NCI-H345 treated with DMSO at 0.1 percent for 48 hours (cell line): ENCODE measurements around the gene LMO2.
A peak's percentile ranks its signal among the peaks of the same experiment; 100 is the strongest.
"Not testable (repeated sequence)": the region's sequence is repeated elsewhere in the genome, so short reads cannot be mapped to it uniquely, and the experiment has no call there.

Source experiments
- DNase-seq: peaks from one replicate; lab custom pipeline; 2025; ENCODE audit not compliant: unreplicated experiment; lab: John Stamatoyannopoulos, UW

The LMO2 gene

GRCh38 chr11:33891714-33892327 lies at the start of gene LMO2:
Gene LMO2, minus strand, starts transcription at chr11:33892076. Its CDS starts 22,360 bp downstream, at chr11:33869716.
- DNase-seq: peak; percentile 88

- DNase-seq: no peak
Measured at GRCh38 chr11:33940538-33940815, 48.6 kb upstream of the LMO2 start.

GRCh38 chr11:33936725-33937604 lies 45.1 kb upstream of the LMO2 start:
- peak; percentile 26 for DNase-seq

DNA sequence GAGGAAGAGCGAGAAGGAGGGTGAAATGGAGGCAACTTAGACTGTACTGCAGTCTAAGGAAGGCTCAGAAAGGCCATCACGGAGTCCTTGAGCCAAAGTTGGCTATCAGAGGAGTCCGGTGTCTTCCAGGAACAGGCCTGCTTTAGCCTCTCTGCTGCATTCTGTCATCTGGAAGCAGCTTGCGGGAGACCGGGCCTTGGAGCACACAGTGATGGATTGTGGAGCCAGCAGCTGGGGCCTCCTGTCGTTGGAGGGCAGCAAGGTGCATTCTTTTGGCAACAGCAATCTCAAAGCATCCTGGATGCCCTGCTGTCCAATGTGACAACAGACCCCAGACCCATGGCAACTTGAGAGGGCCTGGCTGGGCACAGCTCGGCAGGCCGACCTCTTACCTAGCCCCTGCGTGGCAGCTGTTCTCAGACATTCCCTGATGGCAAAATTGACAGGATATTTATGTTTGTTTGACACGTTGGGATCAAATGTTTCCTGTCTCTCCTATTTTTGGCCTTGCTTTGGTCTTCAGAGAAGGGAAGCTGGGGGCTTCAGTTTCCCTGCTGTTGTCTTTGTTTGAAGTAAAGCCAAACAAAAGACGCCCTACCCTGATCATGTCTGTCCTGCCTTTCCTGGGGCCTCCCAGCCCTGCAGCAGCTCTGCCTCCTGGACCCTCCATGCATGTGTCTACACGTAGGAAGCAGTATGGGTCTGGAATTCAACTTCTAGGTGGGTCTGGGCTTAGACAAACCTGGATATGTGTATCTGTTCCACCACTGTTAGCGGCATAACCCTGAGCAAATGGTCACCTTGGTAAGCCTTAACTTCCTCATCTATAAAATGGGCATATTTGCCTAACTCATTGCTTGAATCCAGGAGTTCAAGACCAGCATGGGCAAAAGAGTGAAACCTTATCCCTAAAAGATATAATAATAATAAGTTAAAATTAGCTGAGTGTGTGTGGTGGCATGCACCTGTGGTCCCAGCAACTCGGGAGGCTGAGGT lies 43.9 kb upstream of the LMO2 start:
- no peak for DNase-seq

- DNase-seq: no peak
Measured at GRCh38 chr11:33935005-33935404, 43.1 kb upstream of the LMO2 start.

GRCh38 chr11:33934450-33934849 lies 42.6 kb upstream of the LMO2 start:
- no peak for DNase-seq

- no peak for DNase-seq
Measured at GRCh38 chr11:33933602-33934001, 41.7 kb upstream of the LMO2 start.

DNA sequence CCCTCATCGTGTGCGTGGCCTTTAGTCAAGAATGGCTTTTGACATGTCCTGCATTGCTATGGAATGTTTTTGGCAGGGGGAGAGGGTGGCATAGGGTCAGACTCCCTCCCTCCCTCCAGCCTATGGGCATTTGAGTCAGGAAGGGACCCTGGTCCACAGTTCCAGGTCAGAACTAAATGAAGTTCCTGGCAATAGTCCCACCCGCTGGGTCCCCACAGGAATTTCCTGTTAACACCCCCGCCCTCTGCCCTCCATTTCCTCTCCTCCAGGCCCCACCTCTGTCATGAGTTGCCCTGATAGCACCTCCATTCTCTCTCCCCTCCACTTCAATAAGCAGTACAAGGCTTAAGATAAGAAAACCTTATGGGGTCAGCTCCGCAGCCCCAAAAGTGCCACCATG lies 40.8 kb upstream of the LMO2 start:
- DNase-seq: no peak

DNA sequence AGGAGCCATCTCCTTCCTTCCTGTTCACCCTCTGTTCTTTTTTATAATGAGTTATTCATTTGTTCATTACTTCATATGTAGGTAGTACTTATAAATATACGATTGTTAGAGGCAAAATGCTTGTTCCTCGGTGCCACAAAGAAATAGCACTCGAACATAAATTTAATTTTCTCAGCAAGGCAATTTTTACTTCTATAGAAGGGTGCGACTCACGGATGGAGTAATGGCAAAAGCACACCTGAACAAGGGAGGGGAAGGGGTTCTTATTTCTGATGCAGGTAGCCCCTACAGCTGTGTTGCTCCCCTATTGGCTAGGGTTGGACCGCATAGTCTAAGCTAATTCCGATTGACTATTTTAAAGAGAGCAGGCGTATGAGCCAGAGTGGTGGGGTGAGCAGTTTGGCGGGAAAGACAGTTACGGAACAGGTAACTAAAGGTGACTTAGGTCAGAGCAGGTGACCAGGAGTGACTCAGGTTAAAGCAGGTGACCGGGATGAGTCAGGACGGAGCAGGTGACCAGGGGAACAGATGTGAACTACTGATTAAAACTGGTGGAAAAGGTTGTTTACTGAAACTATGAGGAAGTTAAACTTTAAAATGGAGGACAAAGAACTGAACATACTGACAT lies 40.0 kb upstream of the LMO2 start:
- not testable (repeated sequence) for DNase-seq

DNA sequence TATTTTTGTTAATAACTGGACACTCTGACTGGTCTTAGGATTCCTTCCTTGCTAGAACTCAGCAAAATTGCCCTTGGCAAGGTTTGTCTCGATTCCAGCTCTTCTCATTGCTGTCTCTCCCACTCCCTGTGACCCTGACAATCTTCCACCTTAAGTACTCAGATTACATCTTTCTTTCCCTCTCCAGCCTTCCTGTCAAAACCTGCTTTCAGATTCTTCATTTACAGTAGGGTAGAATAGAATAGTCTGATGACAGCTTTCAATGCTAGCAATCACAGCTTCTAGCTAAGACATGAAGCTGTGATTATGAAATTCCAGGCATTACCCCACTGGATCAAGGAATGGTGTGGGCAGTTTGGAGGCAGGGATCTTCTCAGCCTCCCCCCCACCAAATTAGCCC lies 39.2 kb upstream of the LMO2 start:
- DNase-seq: no peak

GRCh38 chr11:33930317-33931021 lies 38.6 kb upstream of the LMO2 start:
- no peak for DNase-seq

GRCh38 chr11:33928564-33928963 lies 36.7 kb upstream of the LMO2 start:
- DNase-seq: no peak

GRCh38 chr11:33926671-33927552 lies 35.0 kb upstream of the LMO2 start:
- no peak for DNase-seq

DNA sequence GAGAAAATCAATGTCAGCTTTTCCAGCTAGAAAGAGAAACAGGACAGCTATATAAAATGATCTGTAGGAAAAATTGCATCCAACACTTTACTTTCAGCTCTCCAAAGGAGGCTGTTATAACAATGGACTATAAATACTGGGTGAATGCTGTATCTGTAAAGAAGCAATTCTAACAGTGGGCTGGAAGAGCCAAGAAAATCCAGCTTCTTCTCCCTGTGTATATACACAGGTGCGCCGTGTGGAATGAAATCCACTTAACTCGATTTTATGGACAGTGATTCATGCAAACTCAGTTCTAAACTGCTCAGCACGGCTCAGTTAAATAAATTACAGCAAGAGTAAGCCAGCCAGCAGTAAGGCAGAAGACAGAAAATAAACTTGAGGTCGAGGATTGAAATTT lies 32.5 kb upstream of the LMO2 start:
- no peak for DNase-seq

- DNase-seq: no peak
Measured at GRCh38 chr11:33923626-33924025, 31.8 kb upstream of the LMO2 start.

GRCh38 chr11:33920838-33921613 lies 29.1 kb upstream of the LMO2 start:
- no peak for DNase-seq

DNA sequence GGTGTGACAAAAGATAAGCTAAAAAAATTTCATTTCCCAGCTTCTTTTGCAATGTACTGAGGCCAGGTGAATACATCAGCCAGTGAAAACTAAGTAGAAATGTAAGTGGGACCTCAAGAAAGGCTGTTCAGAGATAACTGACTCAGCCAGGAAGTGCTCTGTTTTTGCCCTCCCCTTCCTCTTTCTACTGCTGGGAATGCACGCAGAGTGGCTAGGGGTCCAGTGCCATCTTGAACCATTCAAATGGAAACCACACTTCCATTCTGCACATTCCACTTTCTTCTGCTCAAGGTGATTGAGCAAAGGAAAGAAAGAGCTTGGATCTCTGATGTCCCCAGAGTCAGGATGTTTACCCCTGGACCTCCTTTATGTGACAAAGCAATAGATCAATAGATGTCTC lies 27.8 kb upstream of the LMO2 start:
- DNase-seq: no peak

DNA sequence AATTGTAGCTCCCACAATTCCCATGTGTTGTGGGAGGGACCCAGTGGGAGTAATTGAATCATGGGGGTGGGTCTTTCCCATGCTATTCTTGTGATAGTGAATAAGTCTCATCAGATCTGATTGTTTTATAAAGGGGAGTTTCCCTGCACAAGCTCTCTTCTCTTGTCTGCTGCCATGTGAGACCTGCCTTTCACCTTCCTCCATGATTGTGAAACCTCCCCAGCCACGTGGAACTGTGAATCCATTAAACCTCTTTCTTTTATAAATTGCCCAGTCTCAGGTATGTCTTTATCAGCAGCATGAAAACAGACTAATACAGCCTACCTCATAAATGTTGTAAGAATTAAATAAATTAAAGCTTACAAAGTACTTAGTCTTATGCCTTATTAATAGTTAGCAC lies 25.5 kb upstream of the LMO2 start:
- not testable (repeated sequence) for DNase-seq

DNA sequence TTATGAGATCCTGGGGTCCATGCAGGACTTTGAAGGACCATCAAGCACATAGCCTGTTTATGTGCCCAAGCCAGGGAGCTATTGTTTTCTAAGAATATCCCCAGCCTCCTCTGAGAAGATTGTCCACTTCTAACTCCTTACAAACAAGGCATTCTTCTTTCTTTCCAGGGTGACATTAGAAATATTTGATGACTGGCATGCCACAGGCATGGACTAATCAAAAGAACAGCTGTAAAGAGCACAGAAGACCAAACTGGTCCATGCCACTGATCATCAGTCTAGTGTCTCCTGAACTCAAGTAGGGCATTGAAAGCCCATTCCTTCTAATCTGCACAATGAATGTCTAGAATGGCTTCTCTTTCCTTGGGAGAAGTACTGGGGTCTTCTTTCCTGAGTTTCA lies 24.9 kb upstream of the LMO2 start:
- no peak for DNase-seq
